CD8-positive, alpha-beta memory T cell (primary cell): ENCODE data around the gene EEF1AKMT3. TPM values are rescaled to one million over a fixed set of nuclear protein-coding genes. Genes with fewer than 3 reads are reported as not detected.
"Not testable (repeated sequence)": the region's sequence is repeated elsewhere in the genome, so short reads cannot be mapped to it uniquely, and the experiment has no call there.

Experiments
- CTCF ChIA-PET: fragments of 350-600 bp; sonication (Branson Sonifier 250); formaldehyde crosslinking; loops from one replicate; lab custom pipeline; 2021; ENCODE audit warnings: antibody characterized with exemption; lab: Charles Lee
- POLR2A ChIA-PET: fragments of 350-600 bp; sonication (Branson Sonifier 250); formaldehyde crosslinking; loops from one replicate; lab custom pipeline; 2021; ENCODE audit warnings: antibody characterized with exemption; lab: Charles Lee
- DNase-seq, 5 donors: peaks; one replicate each; pipeline versions ENCODE4 v3.0.0 to v3.0.0-alpha.2; 2020 to 2022; ENCODE audit warnings: mixed read lengths in 1 of 5
- H3K27ac ChIP-seq: one replicate; pipeline ENCODE4 v1.7.0; 2013; ENCODE audit warnings: low read depth, mild to moderate bottlenecking, low read length, moderate library complexity
- H3K27me3 ChIP-seq: 2 replicates; pipeline ENCODE4 v1.7.0; 2013; ENCODE audit warnings: low read length, mild to moderate bottlenecking; ENCODE audit not compliant: insufficient read depth, poor library complexity, severe bottlenecking
- H3K36me3 ChIP-seq: 2 replicates; pipeline ENCODE4 v1.7.0; 2013; ENCODE audit warnings: mild to moderate bottlenecking, low read length, moderate library complexity; ENCODE audit not compliant: insufficient read depth
- H3K4me1 ChIP-seq: 2 replicates; pipeline ENCODE4 v1.7.0; 2013; ENCODE audit warnings: mild to moderate bottlenecking, low read length, moderate library complexity; ENCODE audit not compliant: insufficient read depth
- H3K4me3 ChIP-seq: 2 replicates; pipeline ENCODE4 v1.7.0; 2013; ENCODE audit warnings: mild to moderate bottlenecking, low read length
- H3K9me3 ChIP-seq: 2 replicates; pipeline ENCODE4 v1.7.0; 2013; ENCODE audit warnings: mild to moderate bottlenecking, low read length
- H3K27ac Mint-ChIP-seq, 8 donors: one replicate each; pipeline ENCODE4 v1.8.0; 2020 to 2021; ENCODE audit warnings: mixed read lengths in 8 of 8, mild to moderate bottlenecking in 6 of 8, inconsistent platforms in 3 of 8, moderate library complexity in 3 of 8
- H3K27me3 Mint-ChIP-seq, 2 donors: one replicate each; pipeline ENCODE4 v1.8.0; 2020 to 2021; ENCODE audit warnings: mixed read lengths in 2 of 2, mild to moderate bottlenecking in 1 of 2, moderate library complexity in 1 of 2
- H3K36me3 Mint-ChIP-seq, 3 donors: one replicate each; pipeline ENCODE4 v1.8.0; 2020 to 2021; ENCODE audit warnings: mixed read lengths in 3 of 3, inconsistent platforms in 1 of 3, mild to moderate bottlenecking in 1 of 3
- H3K4me1 Mint-ChIP-seq, 3 donors: one replicate each; pipeline ENCODE4 v1.8.0; 2020 to 2021; ENCODE audit warnings: mixed read lengths in 3 of 3, inconsistent platforms in 1 of 3, mild to moderate bottlenecking in 1 of 3
- H3K4me3 Mint-ChIP-seq, 7 donors: one replicate each; pipeline ENCODE4 v1.8.0; 2020 to 2021; ENCODE audit warnings: mixed read lengths in 7 of 7, mild to moderate bottlenecking in 6 of 7, moderate library complexity in 4 of 7, inconsistent platforms in 2 of 7
- H3K9me3 Mint-ChIP-seq, 5 donors: one replicate each; pipeline ENCODE4 v1.8.0; 2020 to 2022; ENCODE audit warnings: mixed read lengths in 5 of 5, mild to moderate bottlenecking in 3 of 5, moderate library complexity in 2 of 5, inconsistent platforms in 1 of 5
- polyA plus RNA-seq: library from polyadenylated mRNA; unstranded; fragments of 300-500 nt; fragmentation: Illumina TruSeq; gene quantifications from one replicate; pipeline ENCODE4 v1.2.3, GENCODE V29; 2021
- total RNA-seq, 2 experiments: library from RNA; stranded (reverse); gene quantifications; one replicate each; pipeline ENCODE4 v1.2.3, GENCODE V29; 2021

Gene EEF1AKMT3
- total and polyA plus RNA-seq, 3 experiments from 2014 or later = 3.3 to 3.9 (median 3.5) TPM

- peaks cover 0 to 33% (median 2%) of the 10 kb centered on the region in 3 donors for H3K36me3 Mint-ChIP-seq
- Histone ChIP-seq H3K4me1 (no peaks in the 10 kb centered on the region), H3K4me3 (no peak overlapping the region), H3K36me3 (peaks cover 5% of the 10 kb centered on the region), H3K27me3 (no peaks in the 10 kb centered on the region), H3K27ac (no peak overlapping the region), H3K9me3 (no peaks in the 10 kb centered on the region)
- H3K9me3 Mint-ChIP-seq = no peaks in the 10 kb centered on the region
- POLR2A ChIA-PET = interaction anchor here (1.4 kb wide), 1 partner anchor 48 kb away, joined by 3 read pairs; no protein-coding TSS in a partner anchor
- no peak overlapping the region for H3K27ac Mint-ChIP-seq
- CTCF ChIA-PET = interaction anchor here (2.1 kb wide), 1 partner anchor 60 kb away, joined by 5 read pairs; no protein-coding TSS in a partner anchor
- no peak overlapping the region for H3K4me3 Mint-ChIP-seq
- no peak for DNase-seq
- no peaks in the 10 kb centered on the region for H3K27me3 Mint-ChIP-seq
- H3K4me1 Mint-ChIP-seq = peaks cover 3 to 8% (median 4%) of the 10 kb centered on the region in 3 donors
Measured at GRCh38 chr12:57816855-57817151, 44.4 kb downstream of the EEF1AKMT3 start.

DNA sequence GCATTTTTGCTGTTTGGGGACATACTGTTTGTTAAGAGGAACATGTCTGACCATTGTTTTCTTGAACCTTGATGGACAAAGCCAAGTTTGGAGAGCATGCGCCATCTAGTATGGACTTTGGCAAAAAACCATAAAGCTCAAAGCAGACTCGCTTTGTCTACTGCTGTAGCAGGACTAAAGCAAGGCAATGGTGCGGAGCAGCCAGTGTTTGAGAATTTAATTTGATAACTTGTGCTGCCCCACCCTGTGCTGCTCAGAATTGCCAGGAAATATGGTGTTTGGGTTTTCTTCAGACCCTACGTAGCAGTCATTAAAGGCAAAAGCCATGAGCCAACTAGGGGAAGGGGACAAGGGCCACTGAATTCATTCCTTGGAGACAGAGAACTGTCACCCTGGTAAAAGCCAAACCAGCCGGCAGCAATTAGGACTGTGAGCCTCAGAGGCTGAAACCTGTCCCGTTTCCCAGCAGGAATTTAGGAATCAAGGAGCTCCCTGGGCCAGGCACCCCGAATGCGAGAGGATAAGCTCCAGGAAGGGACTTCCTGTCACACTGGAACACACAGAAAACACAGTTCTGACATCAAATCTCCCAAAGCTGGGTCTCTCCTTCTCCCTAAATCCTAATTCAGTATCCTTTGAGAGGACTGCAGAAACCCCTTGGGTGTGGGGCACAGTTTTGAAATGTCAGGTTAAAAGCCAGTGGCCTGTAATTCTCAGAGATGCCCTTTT lies 45.0 kb downstream of the EEF1AKMT3 start:
- H3K4me3 ChIP-seq = no peak overlapping the region
- no peak for DNase-seq
- Mint-ChIP-seq H3K36me3 (peaks cover 0 to 37% (median 0%) of the 10 kb centered on the region in 3 donors), H3K27me3 (no peaks in the 10 kb centered on the region), H3K27ac (peak overlapping the region in 1 of 8 donors; percentile 26), H3K4me1 (peaks cover 3 to 8% (median 4%) of the 10 kb centered on the region in 3 donors), H3K9me3 (no peaks in the 10 kb centered on the region), H3K4me3 (no peak overlapping the region)
- CTCF ChIA-PET = interaction anchor here (1.1 to 2.1 kb wide), 4 partner anchors 12 to 88 kb away, joined by 3 to 8 read pairs (median 5); no protein-coding TSS in a partner anchor
- no peaks in the 10 kb centered on the region for H3K9me3 ChIP-seq
- H3K36me3 ChIP-seq = peaks cover 12% of the 10 kb centered on the region
- H3K4me1 ChIP-seq = no peaks in the 10 kb centered on the region
- POLR2A ChIA-PET = interaction anchor here (1.4 kb wide), 1 partner anchor 48 kb away, joined by 3 read pairs; no protein-coding TSS in a partner anchor
- H3K27ac ChIP-seq = no peak overlapping the region
- H3K27me3 ChIP-seq = no peaks in the 10 kb centered on the region

GRCh38 chr12:57817990-57818331 lies 45.5 kb downstream of the EEF1AKMT3 start:
- not testable (repeated sequence) for H3K4me3 ChIP-seq, H3K9me3 ChIP-seq, H3K27ac ChIP-seq, H3K27me3 ChIP-seq, H3K9me3 Mint-ChIP-seq, H3K27me3 Mint-ChIP-seq, H3K4me1 ChIP-seq, DNase-seq, H3K4me1 Mint-ChIP-seq, H3K4me3 Mint-ChIP-seq
- peaks cover 17% of the 10 kb centered on the region for H3K36me3 ChIP-seq
- ChIA-PET CTCF (interaction anchor here (1.1 to 2.1 kb wide), 6 partner anchors 11 to 87 kb away, joined by 3 to 8 read pairs (median 6); no protein-coding TSS in a partner anchor), POLR2A (interaction anchor here (1.0 to 1.4 kb wide), 3 partner anchors 29 to 47 kb away, joined by 3 to 9 read pairs (median 3); partner anchors contain the start of gene CTDSP2)
- H3K27ac Mint-ChIP-seq = peak overlapping the region in 1 of 8 donors; percentile 26
- H3K36me3 Mint-ChIP-seq = peaks cover 0 to 39% (median 3%) of the 10 kb centered on the region in 3 donors

- peaks cover 0 to 60% (median 9%) of the 10 kb centered on the region in 3 donors for H3K36me3 Mint-ChIP-seq
Measured at GRCh38 chr12:57820119-57820518, 47.7 kb downstream of the EEF1AKMT3 start.

DNA sequence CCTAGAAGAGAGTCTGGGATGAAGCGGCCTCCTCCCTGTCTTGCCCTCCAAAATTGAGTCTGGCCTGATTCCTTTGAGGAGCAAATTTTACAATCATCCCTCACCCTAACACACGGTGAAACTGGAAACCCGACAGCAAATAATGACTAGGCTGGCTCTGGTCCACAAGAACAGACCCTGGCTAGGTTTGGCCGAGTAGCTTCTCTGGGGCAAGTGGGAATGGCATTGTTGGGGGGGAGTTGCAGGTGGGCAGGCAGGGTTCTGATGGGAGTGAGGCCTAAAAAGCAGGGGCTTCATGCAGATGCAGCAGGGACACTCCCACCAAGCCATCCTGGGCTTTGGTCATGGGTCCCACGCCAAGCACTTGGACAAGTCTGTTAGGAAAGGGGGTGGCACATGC lies 48.6 kb downstream of the EEF1AKMT3 start:
- CTCF ChIA-PET, H3K4me1 Mint-ChIP-seq, H3K27me3 Mint-ChIP-seq, H3K4me3 Mint-ChIP-seq, POLR2A ChIA-PET, H3K4me1 ChIP-seq, DNase-seq, H3K27me3 ChIP-seq, H3K4me3 ChIP-seq, H3K9me3 ChIP-seq, H3K9me3 Mint-ChIP-seq, H3K27ac ChIP-seq: not testable (repeated sequence)
- Mint-ChIP-seq H3K27ac (peak overlapping the region in 2 of 8 donors; percentile 26 to 45), H3K36me3 (peaks cover 5 to 68% (median 14%) of the 10 kb centered on the region in 3 donors)
- H3K36me3 ChIP-seq = peaks cover 47% of the 10 kb centered on the region

More at GRCh38 chr12:57820119-57820518, 47.7 kb downstream of the EEF1AKMT3 start:
- H3K4me3 Mint-ChIP-seq, H3K9me3 ChIP-seq, H3K4me1 Mint-ChIP-seq, DNase-seq, H3K4me1 ChIP-seq, POLR2A ChIA-PET, H3K27me3 ChIP-seq, H3K27me3 Mint-ChIP-seq, H3K27ac ChIP-seq, H3K4me3 ChIP-seq, H3K9me3 Mint-ChIP-seq: not testable (repeated sequence)
- peaks cover 39% of the 10 kb centered on the region for H3K36me3 ChIP-seq
- CTCF ChIA-PET = interaction anchor here (2.0 kb wide), 1 partner anchor 12 kb away, joined by 6 read pairs; no protein-coding TSS in a partner anchor
- H3K27ac Mint-ChIP-seq = peak overlapping the region in 3 of 8 donors; percentile 11 to 61 (median 33)

GRCh38 chr12:57821474-57822214 lies 49.2 kb downstream of the EEF1AKMT3 start:
- Histone ChIP-seq H3K9me3 (no peaks in the 10 kb centered on the region), H3K4me3 (no peak overlapping the region), H3K27me3 (no peaks in the 10 kb centered on the region), H3K36me3 (peaks cover 53% of the 10 kb centered on the region), H3K27ac (no peak overlapping the region), H3K4me1 (no peaks in the 10 kb centered on the region)
- CTCF ChIA-PET = no interaction called here
- Mint-ChIP-seq H3K9me3 (no peaks in the 10 kb centered on the region), H3K4me3 (no peak overlapping the region), H3K27ac (peak overlapping the region in 2 of 8 donors; percentile 46 to 93), H3K4me1 (peaks cover 0 to 8% (median 4%) of the 10 kb centered on the region in 3 donors), H3K27me3 (peaks cover 0 to 2% of the 10 kb centered on the region in 2 donors), H3K36me3 (peaks cover 5 to 75% (median 14%) of the 10 kb centered on the region in 3 donors)
- POLR2A ChIA-PET = no interaction called here
- no peak for DNase-seq

DNA sequence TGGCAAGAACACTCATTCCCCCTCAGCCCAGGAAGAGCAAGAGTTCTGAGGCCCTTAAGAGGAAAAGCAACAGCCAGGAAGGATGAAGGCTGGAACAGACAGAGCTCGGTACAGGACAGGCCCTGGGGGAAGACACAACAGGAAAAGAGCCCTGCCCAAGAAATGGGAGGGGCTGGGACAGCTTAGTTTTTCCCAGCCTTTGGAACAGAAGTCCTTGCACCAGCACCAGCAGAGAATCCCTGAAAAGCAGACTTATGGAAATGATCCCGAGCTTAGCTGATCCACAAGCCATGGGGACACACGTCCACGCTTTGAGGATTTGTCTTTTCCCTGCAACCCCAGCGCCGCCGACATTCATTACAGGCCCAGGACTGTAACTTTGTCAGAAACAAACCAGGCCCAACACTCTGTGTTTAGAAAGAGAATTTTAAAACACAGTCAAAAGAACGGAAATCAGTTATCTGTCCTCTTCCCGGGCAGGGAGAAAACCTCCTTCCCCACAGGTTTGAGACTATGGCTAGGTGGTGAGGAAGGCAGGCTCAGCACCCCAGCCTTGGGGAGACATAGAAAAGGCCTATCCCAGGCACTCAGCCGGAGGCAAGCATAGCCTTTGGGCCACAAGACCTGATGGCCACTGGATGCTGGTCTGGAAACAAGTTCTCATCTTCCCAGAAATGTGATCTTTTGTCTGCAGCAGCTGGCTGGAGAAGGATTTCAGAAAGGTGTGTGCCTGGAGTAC lies 50.1 kb downstream of the EEF1AKMT3 start:
- no peak for DNase-seq
- no peaks in the 10 kb centered on the region for H3K9me3 ChIP-seq
- H3K4me1 ChIP-seq = no peaks in the 10 kb centered on the region
- ChIA-PET CTCF (interaction anchor here (1.3 kb wide), 1 partner anchor 82 kb away, joined by 3 read pairs; no protein-coding TSS in a partner anchor), POLR2A (no interaction called here)
- no peak overlapping the region for H3K27ac ChIP-seq
- H3K4me3 Mint-ChIP-seq = no peak overlapping the region
- H3K9me3 Mint-ChIP-seq = no peaks in the 10 kb centered on the region
- H3K4me1 Mint-ChIP-seq = peaks cover 0 to 8% (median 4%) of the 10 kb centered on the region in 3 donors
- no peak overlapping the region for H3K4me3 ChIP-seq
- no peaks in the 10 kb centered on the region for H3K27me3 ChIP-seq
- peaks cover 0 to 2% of the 10 kb centered on the region in 2 donors for H3K27me3 Mint-ChIP-seq
- H3K36me3 ChIP-seq = peaks cover 62% of the 10 kb centered on the region
- peak overlapping the region in 3 of 8 donors; percentile 44 to 79 (median 47) for H3K27ac Mint-ChIP-seq
- peaks cover 5 to 84% (median 14%) of the 10 kb centered on the region in 3 donors for H3K36me3 Mint-ChIP-seq
